Calu3 (cell line): ENCODE measurements around the gene PCDHB16. TPM values are rescaled to one million over a fixed set of nuclear protein-coding genes. Genes with fewer than 3 reads are reported as not detected.
"Not testable (repeated sequence)": the region's sequence is repeated elsewhere in the genome, so short reads cannot be mapped to it uniquely, and the experiment has no call there.

Experiments
- BruUV-seq: library from RNA; stranded (reverse); fragments of 400-500 nt; replicated peaks from 2 replicates; lab custom pipeline; 2021; lab: Mats Ljungman, UMichigan
- CTCF ChIA-PET: fragments of 300-600 bp; sonication (Branson Sonifier 250); formaldehyde crosslinking; loops from one replicate; lab custom pipeline; 2022; ENCODE audit warnings: antibody characterized with exemption; lab: Charles Lee
- DNase-seq: peaks from one replicate; pipeline ENCODE4 v3.0.0; 2022
- H3K27ac Mint-ChIP-seq: one replicate; pipeline ENCODE4 v1.8.0; 2022; ENCODE audit warnings: mixed read lengths; ENCODE audit not compliant: unreplicated experiment
- H3K27me3 Mint-ChIP-seq: one replicate; pipeline ENCODE4 v1.8.0; 2022; ENCODE audit warnings: mixed read lengths; ENCODE audit not compliant: unreplicated experiment
- H3K36me3 Mint-ChIP-seq: one replicate; pipeline ENCODE4 v1.8.0; 2022; ENCODE audit warnings: mild to moderate bottlenecking, moderate library complexity, mixed read lengths; ENCODE audit not compliant: insufficient read depth, unreplicated experiment
- H3K4me1 Mint-ChIP-seq: one replicate; pipeline ENCODE4 v1.8.0; 2022; ENCODE audit warnings: mild to moderate bottlenecking, low read depth, mixed read lengths; ENCODE audit not compliant: unreplicated experiment
- H3K4me3 Mint-ChIP-seq: one replicate; pipeline ENCODE4 v1.8.0; 2022; ENCODE audit warnings: mild to moderate bottlenecking, low read depth, moderate library complexity, mixed read lengths; ENCODE audit not compliant: unreplicated experiment
- H3K9me3 Mint-ChIP-seq: one replicate; pipeline ENCODE4 v1.8.0; 2022; ENCODE audit warnings: low read depth, mixed read lengths; ENCODE audit not compliant: unreplicated experiment
- intact Hi-C: fragments of 100-400 bp; cut with micrococcal nuclease; formaldehyde crosslinking; loops from one replicate; pipeline ENCODE4 v1.10.0; 2022; ENCODE audit not compliant: unreplicated experiment
- total RNA-seq: library from RNA; stranded (reverse); gene quantifications from 2 replicates; pipeline ENCODE4 v1.2.3, GENCODE V29; 2022
- TF ChIP-seq, protein P1 (sequence below): fragments of 200-600 bp; IDR thresholded peaks from one replicate; pipeline ENCODE4 v1.8.0; 2022; ENCODE audit warnings: antibody characterized with exemption; ENCODE audit not compliant: unreplicated experiment

Gene PCDHB16
- total RNA-seq, 1 experiment from 2014 or later = 0.35 TPM

DNA sequence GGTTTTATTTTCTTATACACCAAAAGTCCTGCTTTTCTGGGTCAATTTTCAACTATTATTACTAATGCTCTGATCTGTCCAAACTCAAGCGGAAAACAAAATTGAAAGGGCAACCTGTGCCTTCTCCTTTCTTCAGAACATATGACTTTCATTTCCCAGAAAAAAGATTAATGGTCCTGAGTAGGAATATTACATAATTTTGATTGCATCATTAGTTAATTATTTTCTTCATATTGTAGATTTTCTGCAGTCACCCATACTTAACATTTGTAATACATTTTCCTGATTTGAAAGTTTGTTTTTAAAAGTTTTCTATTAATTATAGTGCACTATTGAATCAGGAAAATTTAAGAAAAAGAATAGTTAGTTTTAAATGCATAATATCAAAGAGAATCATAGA lies 6.3 kb upstream of the PCDHB16 start:
- Mint-ChIP-seq H3K4me1 (no peaks in the 10 kb centered on the region), H3K27me3 (no peaks in the 10 kb centered on the region)
- BruUV-seq = no TSS peak

DNA sequence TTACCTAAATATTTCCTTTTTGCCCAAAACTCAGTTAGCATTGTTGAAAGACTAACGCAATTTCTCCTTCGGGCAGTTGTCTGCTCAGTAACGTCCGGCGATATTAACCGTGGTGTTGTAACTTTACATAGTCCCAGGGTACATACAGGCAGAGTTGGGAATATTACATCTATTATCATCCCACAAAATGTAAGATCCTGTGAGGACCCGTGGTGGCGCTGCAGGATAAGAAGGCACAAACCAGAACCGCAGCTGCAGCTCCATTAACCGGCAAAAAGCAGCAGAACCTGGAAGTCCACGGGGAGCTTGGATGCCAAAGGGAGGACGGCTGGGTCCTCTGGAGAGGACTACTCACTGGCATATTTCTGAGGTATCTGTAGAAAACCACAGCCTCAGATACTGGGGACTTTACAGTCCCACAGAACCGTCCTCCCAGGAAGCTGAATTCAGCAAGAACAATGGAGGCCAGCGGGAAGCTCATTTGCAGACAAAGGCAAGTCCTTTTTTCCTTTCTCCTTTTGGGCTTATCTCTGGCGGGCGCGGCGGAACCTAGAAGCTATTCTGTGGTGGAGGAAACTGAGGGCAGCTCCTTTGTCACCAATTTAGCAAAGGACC lies 4.5 kb upstream of the PCDHB16 start, which contains the start of gene PCDHB8:
PCDHB8 (plus strand) TSS at position 214 of the 615 bp plus-strand sequence; CDS start at position 459, 245 bp downstream.
- CTCF ChIA-PET = not testable (repeated sequence)

More for the DNA sequence above, 6.3 kb upstream of the PCDHB16 start:
- intact Hi-C loops = no loop called here
- TF ChIP-seq, protein P1, sequence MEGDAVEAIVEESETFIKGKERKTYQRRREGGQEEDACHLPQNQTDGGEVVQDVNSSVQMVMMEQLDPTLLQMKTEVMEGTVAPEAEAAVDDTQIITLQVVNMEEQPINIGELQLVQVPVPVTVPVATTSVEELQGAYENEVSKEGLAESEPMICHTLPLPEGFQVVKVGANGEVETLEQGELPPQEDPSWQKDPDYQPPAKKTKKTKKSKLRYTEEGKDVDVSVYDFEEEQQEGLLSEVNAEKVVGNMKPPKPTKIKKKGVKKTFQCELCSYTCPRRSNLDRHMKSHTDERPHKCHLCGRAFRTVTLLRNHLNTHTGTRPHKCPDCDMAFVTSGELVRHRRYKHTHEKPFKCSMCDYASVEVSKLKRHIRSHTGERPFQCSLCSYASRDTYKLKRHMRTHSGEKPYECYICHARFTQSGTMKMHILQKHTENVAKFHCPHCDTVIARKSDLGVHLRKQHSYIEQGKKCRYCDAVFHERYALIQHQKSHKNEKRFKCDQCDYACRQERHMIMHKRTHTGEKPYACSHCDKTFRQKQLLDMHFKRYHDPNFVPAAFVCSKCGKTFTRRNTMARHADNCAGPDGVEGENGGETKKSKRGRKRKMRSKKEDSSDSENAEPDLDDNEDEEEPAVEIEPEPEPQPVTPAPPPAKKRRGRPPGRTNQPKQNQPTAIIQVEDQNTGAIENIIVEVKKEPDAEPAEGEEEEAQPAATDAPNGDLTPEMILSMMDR = no peak
- CTCF ChIA-PET = no interaction called here
- H3K4me3 Mint-ChIP-seq = no peak overlapping the region
- DNase-seq = no peak
- H3K36me3 Mint-ChIP-seq = peaks cover 4% of the 10 kb centered on the region
- H3K9me3 Mint-ChIP-seq = peaks cover 3% of the 10 kb centered on the region
- H3K27ac Mint-ChIP-seq = no peak overlapping the region

DNA sequence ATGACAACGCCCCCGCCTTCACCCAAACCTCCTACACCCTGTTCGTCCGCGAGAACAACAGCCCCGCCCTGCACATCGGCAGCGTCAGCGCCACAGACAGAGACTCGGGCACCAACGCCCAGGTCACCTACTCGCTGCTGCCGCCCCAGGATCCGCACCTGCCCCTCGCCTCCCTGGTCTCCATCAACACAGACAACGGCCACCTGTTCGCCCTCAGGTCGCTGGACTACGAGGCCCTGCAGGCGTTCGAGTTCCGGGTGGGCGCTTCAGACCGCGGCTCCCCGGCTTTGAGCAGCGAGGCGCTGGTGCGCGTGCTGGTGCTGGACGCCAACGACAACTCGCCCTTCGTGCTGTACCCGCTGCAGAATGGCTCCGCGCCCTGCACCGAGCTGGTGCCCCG lies 2.8 kb upstream of the PCDHB16 start:
- DNase-seq, intact Hi-C loops, H3K36me3 Mint-ChIP-seq, CTCF ChIA-PET, H3K4me1 Mint-ChIP-seq, H3K27me3 Mint-ChIP-seq, H3K4me3 Mint-ChIP-seq, BruUV-seq, H3K27ac Mint-ChIP-seq: not testable (repeated sequence)
- peaks cover 14% of the 10 kb centered on the region for H3K9me3 Mint-ChIP-seq

More for the DNA sequence above, 4.5 kb upstream of the PCDHB16 start, which contains the start of gene PCDHB8:
- H3K4me1 Mint-ChIP-seq, BruUV-seq, intact Hi-C loops, H3K27ac Mint-ChIP-seq, H3K4me3 Mint-ChIP-seq, DNase-seq, H3K9me3 Mint-ChIP-seq, H3K27me3 Mint-ChIP-seq, H3K36me3 Mint-ChIP-seq: not testable (repeated sequence)

DNA sequence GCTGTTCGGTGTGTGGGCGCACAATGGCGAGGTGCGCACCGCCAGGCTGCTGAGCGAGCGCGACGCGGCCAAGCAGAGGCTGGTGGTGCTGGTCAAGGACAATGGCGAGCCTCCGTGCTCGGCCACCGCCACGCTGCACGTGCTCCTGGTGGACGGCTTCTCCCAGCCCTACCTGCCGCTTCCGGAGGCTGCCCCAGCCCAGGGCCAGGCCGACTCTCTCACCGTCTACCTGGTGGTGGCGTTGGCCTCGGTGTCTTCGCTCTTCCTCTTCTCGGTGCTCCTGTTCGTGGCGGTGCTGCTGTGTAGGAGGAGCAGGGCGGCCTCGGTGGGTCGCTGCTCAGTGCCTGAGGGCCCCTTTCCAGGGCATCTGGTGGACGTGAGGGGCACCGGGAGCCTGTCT lies 2.3 kb upstream of the PCDHB16 start:
- H3K9me3 Mint-ChIP-seq = peaks cover 17% of the 10 kb centered on the region
- H3K4me3 Mint-ChIP-seq, intact Hi-C loops, H3K4me1 Mint-ChIP-seq, CTCF ChIA-PET, H3K36me3 Mint-ChIP-seq, DNase-seq, BruUV-seq, H3K27ac Mint-ChIP-seq, H3K27me3 Mint-ChIP-seq: not testable (repeated sequence)

DNA sequence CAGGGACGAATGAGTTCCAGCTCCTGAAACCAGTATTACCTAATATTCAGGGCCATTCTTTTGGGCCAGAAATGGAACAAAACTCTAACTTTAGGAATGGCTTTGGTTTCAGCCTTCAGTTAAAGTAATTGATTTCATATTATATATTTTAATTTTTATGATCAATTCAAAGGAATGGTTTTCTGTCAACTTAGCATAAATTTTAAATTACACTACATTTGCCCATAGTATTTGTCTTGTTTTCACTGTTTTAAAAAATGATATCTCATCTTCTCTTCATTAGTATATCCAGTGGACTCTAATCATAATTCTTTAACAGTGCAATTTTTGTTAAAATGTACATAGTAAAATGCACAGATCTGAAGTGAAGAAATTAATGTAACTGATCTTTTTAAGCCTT lies 1.9 kb upstream of the PCDHB16 start:
- no peaks in the 10 kb centered on the region for H3K4me1 Mint-ChIP-seq
- CTCF ChIA-PET = no interaction called here
- DNase-seq = no peak
- BruUV-seq = no TSS peak
- H3K4me3 Mint-ChIP-seq = no peak overlapping the region
- H3K27me3 Mint-ChIP-seq = no peaks in the 10 kb centered on the region
- TF ChIP-seq, protein P1 = no peak
- intact Hi-C loops = no loop called here
- no peaks in the 10 kb centered on the region for H3K36me3 Mint-ChIP-seq
- no peak overlapping the region for H3K27ac Mint-ChIP-seq
- peaks cover 20% of the 10 kb centered on the region for H3K9me3 Mint-ChIP-seq

DNA sequence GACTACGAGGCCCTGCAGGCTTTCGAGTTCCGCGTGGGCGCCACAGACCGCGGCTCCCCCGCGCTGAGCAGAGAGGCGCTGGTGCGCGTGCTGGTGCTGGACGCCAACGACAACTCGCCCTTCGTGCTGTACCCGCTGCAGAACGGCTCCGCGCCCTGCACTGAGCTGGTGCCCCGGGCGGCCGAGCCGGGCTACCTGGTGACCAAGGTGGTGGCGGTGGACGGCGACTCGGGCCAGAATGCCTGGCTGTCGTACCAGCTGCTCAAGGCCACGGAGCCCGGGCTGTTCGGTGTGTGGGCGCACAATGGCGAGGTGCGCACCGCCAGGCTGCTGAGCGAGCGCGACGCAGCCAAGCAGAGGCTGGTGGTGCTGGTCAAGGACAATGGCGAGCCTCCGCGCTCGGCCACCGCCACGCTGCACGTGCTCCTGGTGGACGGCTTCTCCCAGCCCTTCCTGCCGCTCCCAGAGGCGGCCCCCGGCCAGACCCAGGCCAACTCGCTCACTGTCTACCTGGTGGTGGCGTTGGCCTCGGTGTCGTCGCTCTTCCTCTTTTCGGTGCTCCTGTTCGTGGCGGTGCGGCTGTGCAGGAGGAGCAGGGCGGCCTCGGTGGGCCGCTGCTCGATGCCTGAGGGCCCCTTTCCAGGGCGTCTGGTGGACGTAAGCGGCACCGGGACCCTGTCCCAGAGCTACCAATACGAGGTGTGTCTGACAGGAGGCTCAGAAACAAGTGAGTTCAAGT lies 2.1 kb downstream of the PCDHB16 start:
- peaks cover 31% of the 10 kb centered on the region for H3K9me3 Mint-ChIP-seq
- H3K4me3 Mint-ChIP-seq, H3K27ac Mint-ChIP-seq, BruUV-seq, H3K27me3 Mint-ChIP-seq, CTCF ChIA-PET, intact Hi-C loops, DNase-seq, H3K4me1 Mint-ChIP-seq, H3K36me3 Mint-ChIP-seq: not testable (repeated sequence)
